ENCODE measurements around the gene C3orf20. TPM values are rescaled to one million over a fixed set of nuclear protein-coding genes. Genes with fewer than 3 reads are reported as not detected.

The C3orf20 gene
- polyA plus RNA-seq, 1 donor from 2014 or later = not detected

DNA sequence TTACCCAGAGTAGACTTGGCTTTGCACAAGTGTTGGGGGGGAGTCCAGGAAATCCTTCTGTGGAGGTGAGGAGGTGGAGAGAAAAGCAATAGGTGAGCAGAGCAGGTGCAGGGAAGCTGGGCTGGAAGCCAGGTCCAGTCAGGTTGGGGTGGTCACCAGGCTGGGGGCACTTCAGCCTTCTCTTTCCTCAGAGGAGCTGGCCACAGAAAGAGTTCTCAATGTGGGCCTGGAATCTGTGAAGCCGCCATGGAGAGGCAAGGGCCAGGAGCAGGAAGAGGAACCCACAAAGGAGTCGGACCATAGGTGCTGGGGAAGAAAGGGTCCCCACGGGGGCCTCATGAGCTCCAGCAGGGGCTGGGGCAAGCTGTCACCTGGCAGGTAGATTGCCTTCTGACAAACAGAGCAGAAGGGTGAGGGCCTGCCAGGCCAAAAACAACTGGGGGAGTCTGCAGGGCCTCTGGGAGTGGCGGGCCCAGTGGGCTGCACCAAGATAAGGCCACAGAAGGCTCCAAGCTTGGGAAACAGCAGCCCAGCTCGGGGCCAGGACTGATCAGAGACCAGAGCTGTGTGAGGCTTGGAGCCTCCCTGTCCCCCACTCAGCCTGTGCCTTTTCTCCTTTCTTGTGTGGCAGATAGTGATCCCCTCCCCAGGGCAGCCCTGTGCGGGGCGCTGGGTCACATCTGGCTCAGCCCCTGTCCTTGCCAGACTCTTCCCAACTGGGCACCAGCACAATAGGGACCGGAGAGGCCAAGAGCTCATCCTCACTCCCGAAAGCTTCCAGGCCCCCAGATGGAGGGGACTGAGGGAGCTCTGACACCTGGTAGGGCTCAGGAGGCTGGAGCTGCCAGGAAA, 90.9 kb downstream of the C3orf20 start:
- Histone ChIP-seq H3K27ac (ENCODE audit: low read length) (no peak overlapping the region), H3K9me2 (ENCODE audit: insufficient read depth, low read length) (no peaks in the 10 kb centered on the region), H3K4me3 (ENCODE audit: low read length) (no peak overlapping the region), H3F3A (ENCODE audit: insufficient read depth, low read length, poor library complexity, severe bottlenecking) (no peaks in the 10 kb centered on the region), H3K4me2 (ENCODE audit: low read length) (no peak overlapping the region), H3K9ac (ENCODE audit: low read length) (no peak overlapping the region), H3K27me3 (ENCODE audit: insufficient read depth, low read depth, low read length) (no peaks in the 10 kb centered on the region), H2AFZ (ENCODE audit: low read depth, low read length) (no peak overlapping the region), H3K79me2 (replicated peaks; ENCODE audit: insufficient read depth, low read length) (no peaks in the 10 kb centered on the region), H3K9me3 (ENCODE audit: low read length) (no peaks in the 10 kb centered on the region), H4K20me1 (ENCODE audit: insufficient read depth) (no peaks in the 10 kb centered on the region), H3K36me3 (ENCODE audit: insufficient read depth, low read length) (no peaks in the 10 kb centered on the region)
- no peak for TF ChIP-seq EZH2 (IDR thresholded peaks at IDR 0.05; ENCODE audit: borderline replicate concordance, insufficient read depth, low read length, poor library complexity, severe bottlenecking)

DNA sequence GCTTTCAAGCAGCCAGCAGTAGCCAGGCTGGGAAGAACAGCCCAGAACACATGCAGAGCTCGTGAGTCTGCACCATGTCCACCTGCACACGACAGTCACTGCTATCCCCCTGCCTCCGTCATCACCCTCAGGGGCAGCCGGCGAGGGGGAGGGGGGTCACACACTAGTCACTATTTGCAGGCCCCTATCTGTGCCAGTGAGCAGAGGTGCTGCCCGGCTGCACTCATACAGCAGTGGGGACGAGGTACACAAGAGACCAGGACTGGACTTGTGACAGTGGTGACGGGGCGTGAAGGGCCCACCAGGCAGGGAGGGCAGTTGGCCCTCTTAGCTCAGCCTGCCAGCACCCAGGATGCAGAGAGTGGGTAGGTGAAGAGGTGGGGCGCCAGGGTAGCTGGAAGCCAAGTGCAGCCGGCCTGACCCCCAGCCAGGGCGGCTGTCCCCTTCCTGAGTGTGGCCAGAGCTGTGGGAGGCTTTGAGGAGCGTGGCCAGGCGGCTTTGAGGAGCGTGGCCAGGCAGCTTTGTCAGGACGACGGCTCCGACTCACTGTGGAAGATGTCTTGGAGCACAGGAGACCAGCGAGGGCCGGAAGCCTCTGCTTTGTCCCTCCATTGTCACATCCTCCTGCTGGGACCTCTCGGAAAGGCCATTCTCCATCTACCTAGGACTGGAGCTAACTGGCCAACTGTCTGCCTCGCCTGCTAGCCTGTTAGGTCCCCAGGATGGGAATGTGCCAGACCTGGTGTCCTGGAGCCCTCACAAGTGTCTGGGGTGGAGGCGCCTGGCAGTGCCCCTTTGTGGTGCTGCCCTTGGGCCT, 91.7 kb downstream of the C3orf20 start:
- H3F3A ChIP-seq (ENCODE audit: insufficient read depth, low read length, poor library complexity, severe bottlenecking) = no peaks in the 10 kb centered on the region
- H3K36me3 ChIP-seq (ENCODE audit: insufficient read depth, low read length) = no peaks in the 10 kb centered on the region
- no peaks in the 10 kb centered on the region for H3K27me3 ChIP-seq (ENCODE audit: insufficient read depth, low read depth, low read length)
- H3K9ac ChIP-seq (ENCODE audit: low read length) = no peak overlapping the region
- no peak for TF ChIP-seq RAD21 (conservative IDR thresholded peaks at IDR 0.05)
- TF ChIP-seq, protein P1, sequence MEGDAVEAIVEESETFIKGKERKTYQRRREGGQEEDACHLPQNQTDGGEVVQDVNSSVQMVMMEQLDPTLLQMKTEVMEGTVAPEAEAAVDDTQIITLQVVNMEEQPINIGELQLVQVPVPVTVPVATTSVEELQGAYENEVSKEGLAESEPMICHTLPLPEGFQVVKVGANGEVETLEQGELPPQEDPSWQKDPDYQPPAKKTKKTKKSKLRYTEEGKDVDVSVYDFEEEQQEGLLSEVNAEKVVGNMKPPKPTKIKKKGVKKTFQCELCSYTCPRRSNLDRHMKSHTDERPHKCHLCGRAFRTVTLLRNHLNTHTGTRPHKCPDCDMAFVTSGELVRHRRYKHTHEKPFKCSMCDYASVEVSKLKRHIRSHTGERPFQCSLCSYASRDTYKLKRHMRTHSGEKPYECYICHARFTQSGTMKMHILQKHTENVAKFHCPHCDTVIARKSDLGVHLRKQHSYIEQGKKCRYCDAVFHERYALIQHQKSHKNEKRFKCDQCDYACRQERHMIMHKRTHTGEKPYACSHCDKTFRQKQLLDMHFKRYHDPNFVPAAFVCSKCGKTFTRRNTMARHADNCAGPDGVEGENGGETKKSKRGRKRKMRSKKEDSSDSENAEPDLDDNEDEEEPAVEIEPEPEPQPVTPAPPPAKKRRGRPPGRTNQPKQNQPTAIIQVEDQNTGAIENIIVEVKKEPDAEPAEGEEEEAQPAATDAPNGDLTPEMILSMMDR (IDR thresholded peaks at IDR 0.05; ENCODE audit: poor library complexity, severe bottlenecking) = no peak
- no peak for TF ChIP-seq POLR2AphosphoS5 (IDR thresholded peaks at IDR 0.05)
- no peak for TF ChIP-seq EP300 (conservative IDR thresholded peaks at IDR 0.05; ENCODE audit: poor library complexity, severe bottlenecking)
- TF ChIP-seq MXI1 (conservative IDR thresholded peaks at IDR 0.05; ENCODE audit: poor library complexity, severe bottlenecking) = no peak
- no peak for TF ChIP-seq TAF1 (IDR thresholded peaks at IDR 0.05; ENCODE audit: low read depth)
- no peak for TF ChIP-seq SMC3 (conservative IDR thresholded peaks at IDR 0.05; ENCODE audit: poor library complexity)
- no peak for TF ChIP-seq REST (IDR thresholded peaks at IDR 0.05; ENCODE audit: borderline replicate concordance)
- no peak for TF ChIP-seq EZH2 (IDR thresholded peaks at IDR 0.05; ENCODE audit: borderline replicate concordance, insufficient read depth, low read length, poor library complexity, severe bottlenecking)
- H2AFZ ChIP-seq (ENCODE audit: low read depth, low read length) = no peak overlapping the region
- H4K20me1 ChIP-seq (ENCODE audit: insufficient read depth) = no peaks in the 10 kb centered on the region
- no peak overlapping the region for H3K4me3 ChIP-seq (ENCODE audit: low read length)
- H3K79me2 ChIP-seq (replicated peaks; ENCODE audit: insufficient read depth, low read length) = no peaks in the 10 kb centered on the region
- no peaks in the 10 kb centered on the region for H3K9me2 ChIP-seq (ENCODE audit: insufficient read depth, low read length)
- H3K9me3 ChIP-seq (ENCODE audit: low read length) = no peaks in the 10 kb centered on the region
- no peak overlapping the region for H3K4me2 ChIP-seq (ENCODE audit: low read length)
- no peak overlapping the region for H3K27ac ChIP-seq (ENCODE audit: low read length)

Measured in neural cell (in vitro differentiated cells).